Measurements from ENCODE around the gene SLC25A19. TPM values are rescaled to one million over a fixed set of nuclear protein-coding genes. Genes with fewer than 3 reads are reported as not detected.

The SLC25A19 gene
- total and polyA plus RNA-seq, 9 of the 15 experiments (the other 6 are each of a cell fraction or from before 2014, with no cell fraction given), result 33.4 to 76.6 (median 55.3) TPM

DNA sequence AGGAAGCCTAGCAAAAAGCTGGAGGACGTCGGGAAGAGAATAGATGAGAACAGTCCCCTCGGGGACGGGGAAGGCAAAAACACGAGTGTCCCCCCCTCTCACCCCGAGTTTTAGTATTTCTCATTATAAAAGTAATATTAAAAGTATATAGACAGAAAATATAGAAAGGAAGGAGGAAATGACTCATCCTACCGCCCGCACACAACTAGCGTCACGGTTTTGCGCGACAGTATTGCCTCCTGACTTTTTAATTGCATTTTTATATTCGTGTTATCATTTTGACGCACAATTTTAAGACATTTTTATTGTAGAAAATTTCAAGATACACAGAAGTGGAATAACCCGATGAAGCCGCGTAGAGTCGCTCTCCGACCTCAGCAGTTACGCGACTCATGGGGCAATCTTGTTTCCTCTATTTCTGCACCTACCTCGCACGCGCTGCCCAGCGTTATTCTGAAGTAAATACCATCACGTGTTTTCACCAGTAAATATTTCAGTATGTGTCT lies 652 bp upstream of the SLC25A19 start (continued):
- TF ChIP-seq, protein P1, sequence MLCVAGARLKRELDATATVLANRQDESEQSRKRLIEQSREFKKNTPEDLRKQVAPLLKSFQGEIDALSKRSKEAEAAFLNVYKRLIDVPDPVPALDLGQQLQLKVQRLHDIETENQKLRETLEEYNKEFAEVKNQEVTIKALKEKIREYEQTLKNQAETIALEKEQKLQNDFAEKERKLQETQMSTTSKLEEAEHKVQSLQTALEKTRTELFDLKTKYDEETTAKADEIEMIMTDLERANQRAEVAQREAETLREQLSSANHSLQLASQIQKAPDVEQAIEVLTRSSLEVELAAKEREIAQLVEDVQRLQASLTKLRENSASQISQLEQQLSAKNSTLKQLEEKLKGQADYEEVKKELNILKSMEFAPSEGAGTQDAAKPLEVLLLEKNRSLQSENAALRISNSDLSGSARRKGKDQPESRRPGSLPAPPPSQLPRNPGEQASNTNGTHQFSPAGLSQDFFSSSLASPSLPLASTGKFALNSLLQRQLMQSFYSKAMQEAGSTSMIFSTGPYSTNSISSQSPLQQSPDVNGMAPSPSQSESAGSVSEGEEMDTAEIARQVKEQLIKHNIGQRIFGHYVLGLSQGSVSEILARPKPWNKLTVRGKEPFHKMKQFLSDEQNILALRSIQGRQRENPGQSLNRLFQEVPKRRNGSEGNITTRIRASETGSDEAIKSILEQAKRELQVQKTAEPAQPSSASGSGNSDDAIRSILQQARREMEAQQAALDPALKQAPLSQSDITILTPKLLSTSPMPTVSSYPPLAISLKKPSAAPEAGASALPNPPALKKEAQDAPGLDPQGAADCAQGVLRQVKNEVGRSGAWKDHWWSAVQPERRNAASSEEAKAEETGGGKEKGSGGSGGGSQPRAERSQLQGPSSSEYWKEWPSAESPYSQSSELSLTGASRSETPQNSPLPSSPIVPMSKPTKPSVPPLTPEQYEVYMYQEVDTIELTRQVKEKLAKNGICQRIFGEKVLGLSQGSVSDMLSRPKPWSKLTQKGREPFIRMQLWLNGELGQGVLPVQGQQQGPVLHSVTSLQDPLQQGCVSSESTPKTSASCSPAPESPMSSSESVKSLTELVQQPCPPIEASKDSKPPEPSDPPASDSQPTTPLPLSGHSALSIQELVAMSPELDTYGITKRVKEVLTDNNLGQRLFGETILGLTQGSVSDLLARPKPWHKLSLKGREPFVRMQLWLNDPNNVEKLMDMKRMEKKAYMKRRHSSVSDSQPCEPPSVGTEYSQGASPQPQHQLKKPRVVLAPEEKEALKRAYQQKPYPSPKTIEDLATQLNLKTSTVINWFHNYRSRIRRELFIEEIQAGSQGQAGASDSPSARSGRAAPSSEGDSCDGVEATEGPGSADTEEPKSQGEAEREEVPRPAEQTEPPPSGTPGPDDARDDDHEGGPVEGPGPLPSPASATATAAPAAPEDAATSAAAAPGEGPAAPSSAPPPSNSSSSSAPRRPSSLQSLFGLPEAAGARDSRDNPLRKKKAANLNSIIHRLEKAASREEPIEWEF (CRISPR knock-in tag; IDR thresholded peaks at IDR 0.05), result no peak
- no peak for TF ChIP-seq SMARCB1 (IDR thresholded peaks at IDR 0.05; ENCODE audit: insufficient read length, low read depth)
- peak; percentile 29; the same call in 1 of the 2 replicates for TF ChIP-seq TAF7 (tag; IDR thresholded peaks at IDR 0.05)
- no peak for TF ChIP-seq SMAD2 (IDR thresholded peaks at IDR 0.05; ENCODE audit: low read depth, low read length)
- no peak for TF ChIP-seq ZNF224 (CRISPR knock-in tag; IDR thresholded peaks at IDR 0.05)
- 0 out of 4 replicates have a peak, but pooled peaks of 1 of the 2 experiments have one; percentile 0 for TF ChIP-seq MLLT1 (IDR thresholded peaks at IDR 0.05)
- TF ChIP-seq, protein P2, sequence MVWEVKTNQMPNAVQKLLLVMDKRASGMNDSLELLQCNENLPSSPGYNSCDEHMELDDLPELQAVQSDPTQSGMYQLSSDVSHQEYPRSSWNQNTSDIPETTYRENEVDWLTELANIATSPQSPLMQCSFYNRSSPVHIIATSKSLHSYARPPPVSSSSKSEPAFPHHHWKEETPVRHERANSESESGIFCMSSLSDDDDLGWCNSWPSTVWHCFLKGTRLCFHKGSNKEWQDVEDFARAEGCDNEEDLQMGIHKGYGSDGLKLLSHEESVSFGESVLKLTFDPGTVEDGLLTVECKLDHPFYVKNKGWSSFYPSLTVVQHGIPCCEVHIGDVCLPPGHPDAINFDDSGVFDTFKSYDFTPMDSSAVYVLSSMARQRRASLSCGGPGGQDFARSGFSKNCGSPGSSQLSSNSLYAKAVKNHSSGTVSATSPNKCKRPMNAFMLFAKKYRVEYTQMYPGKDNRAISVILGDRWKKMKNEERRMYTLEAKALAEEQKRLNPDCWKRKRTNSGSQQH (CRISPR knock-in tag; IDR thresholded peaks at IDR 0.05), result peak; percentile 54; the same call in 1 of the 2 replicates
- TF ChIP-seq, protein P3, sequence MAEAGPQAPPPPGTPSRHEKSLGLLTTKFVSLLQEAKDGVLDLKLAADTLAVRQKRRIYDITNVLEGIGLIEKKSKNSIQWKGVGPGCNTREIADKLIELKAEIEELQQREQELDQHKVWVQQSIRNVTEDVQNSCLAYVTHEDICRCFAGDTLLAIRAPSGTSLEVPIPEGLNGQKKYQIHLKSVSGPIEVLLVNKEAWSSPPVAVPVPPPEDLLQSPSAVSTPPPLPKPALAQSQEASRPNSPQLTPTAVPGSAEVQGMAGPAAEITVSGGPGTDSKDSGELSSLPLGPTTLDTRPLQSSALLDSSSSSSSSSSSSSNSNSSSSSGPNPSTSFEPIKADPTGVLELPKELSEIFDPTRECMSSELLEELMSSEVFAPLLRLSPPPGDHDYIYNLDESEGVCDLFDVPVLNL (CRISPR knock-in tag; IDR thresholded peaks at IDR 0.05; ENCODE audit: low read depth), result no peak
- TF ChIP-seq BRD9 (IDR thresholded peaks at IDR 0.05; ENCODE audit: low read depth, partially characterized antibody), result peak; percentile 92
- no peak for TF ChIP-seq CEBPG (CRISPR knock-in tag; IDR thresholded peaks at IDR 0.05)
- peak; percentile 30 to 77; a peak in 3 of 4 replicates for TF ChIP-seq CEBPG (tag; conservative IDR thresholded peaks at IDR 0.05 in 1 of 2, IDR thresholded peaks at IDR 0.05 in 1 of 2)
- TF ChIP-seq POLR2H (tag; IDR thresholded peaks at IDR 0.05; ENCODE audit: low read depth), result peak; percentile 88
- TF ChIP-seq, protein P4, sequence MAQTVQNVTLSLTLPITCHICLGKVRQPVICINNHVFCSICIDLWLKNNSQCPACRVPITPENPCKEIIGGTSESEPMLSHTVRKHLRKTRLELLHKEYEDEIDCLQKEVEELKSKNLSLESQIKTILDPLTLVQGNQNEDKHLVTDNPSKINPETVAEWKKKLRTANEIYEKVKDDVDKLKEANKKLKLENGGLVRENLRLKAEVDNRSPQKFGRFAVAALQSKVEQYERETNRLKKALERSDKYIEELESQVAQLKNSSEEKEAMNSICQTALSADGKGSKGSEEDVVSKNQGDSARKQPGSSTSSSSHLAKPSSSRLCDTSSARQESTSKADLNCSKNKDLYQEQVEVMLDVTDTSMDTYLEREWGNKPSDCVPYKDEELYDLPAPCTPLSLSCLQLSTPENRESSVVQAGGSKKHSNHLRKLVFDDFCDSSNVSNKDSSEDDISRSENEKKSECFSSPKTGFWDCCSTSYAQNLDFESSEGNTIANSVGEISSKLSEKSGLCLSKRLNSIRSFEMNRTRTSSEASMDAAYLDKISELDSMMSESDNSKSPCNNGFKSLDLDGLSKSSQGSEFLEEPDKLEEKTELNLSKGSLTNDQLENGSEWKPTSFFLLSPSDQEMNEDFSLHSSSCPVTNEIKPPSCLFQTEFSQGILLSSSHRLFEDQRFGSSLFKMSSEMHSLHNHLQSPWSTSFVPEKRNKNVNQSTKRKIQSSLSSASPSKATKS (CRISPR knock-in tag; IDR thresholded peaks at IDR 0.05), result no peak
- TF ChIP-seq ZNF274 (IDR thresholded peaks at IDR 0.05; ENCODE audit: borderline replicate concordance, low read depth, low read length), result no peak
- no peak for TF ChIP-seq FOXA1 (IDR thresholded peaks at IDR 0.05; ENCODE audit: borderline replicate concordance)
- TF ChIP-seq SRF (CRISPR knock-in tag; IDR thresholded peaks at IDR 0.05), result no peak
